GM12801 (cell line): ENCODE results near the gene SEL1L2.

Experiments used
- TF ChIP-seq, protein P1 (sequence below): IDR thresholded peaks from one replicate; pipeline ENCODE4 v1.5.1; 2011; ENCODE audit warnings: control low read depth; ENCODE audit not compliant: insufficient read length; ENCODE audit errors: extremely low read depth

Gene SEL1L2

DNA sequence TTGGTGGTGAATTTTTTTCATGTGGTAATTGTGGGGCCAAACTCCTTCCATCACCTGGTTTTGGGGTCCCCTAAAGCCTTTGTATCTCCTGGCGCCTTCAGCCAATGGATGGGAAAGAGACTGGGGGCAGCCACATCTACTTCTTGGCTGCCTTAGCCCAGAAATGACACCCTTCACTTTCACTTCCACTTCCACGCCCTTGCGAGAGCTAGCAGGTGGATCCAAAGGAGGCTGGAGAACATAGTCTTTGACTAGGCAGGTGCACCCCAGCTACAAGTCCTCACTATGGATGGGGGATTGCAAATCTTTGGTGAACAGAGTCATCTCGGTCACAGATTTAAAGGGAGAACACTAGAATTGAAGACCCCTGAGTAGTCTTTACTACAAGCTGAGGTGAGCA is 134.8 kb downstream of the SEL1L2 start:
- TF ChIP-seq, protein P1, sequence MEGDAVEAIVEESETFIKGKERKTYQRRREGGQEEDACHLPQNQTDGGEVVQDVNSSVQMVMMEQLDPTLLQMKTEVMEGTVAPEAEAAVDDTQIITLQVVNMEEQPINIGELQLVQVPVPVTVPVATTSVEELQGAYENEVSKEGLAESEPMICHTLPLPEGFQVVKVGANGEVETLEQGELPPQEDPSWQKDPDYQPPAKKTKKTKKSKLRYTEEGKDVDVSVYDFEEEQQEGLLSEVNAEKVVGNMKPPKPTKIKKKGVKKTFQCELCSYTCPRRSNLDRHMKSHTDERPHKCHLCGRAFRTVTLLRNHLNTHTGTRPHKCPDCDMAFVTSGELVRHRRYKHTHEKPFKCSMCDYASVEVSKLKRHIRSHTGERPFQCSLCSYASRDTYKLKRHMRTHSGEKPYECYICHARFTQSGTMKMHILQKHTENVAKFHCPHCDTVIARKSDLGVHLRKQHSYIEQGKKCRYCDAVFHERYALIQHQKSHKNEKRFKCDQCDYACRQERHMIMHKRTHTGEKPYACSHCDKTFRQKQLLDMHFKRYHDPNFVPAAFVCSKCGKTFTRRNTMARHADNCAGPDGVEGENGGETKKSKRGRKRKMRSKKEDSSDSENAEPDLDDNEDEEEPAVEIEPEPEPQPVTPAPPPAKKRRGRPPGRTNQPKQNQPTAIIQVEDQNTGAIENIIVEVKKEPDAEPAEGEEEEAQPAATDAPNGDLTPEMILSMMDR, result no peak

DNA sequence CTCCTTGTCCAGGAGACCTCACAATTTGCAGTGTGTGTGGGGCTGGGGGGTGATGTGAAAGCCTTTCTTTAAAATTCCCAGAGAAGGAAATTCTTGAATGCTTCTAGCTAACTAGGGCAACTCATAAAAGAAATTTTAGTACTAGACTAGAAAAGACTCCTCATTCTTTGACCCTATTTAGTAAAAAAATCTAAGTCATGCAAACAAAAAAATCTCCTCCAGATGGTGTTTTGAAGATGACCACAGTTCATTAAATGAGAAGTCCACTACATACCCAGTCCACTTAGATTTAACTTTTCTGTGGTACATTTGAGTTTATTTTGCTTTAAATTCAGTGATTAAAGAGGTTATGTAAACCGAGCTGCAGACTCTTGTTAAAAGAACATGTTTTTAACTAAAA is 138.1 kb downstream of the SEL1L2 start:
- TF ChIP-seq, protein P1, result no peak

DNA sequence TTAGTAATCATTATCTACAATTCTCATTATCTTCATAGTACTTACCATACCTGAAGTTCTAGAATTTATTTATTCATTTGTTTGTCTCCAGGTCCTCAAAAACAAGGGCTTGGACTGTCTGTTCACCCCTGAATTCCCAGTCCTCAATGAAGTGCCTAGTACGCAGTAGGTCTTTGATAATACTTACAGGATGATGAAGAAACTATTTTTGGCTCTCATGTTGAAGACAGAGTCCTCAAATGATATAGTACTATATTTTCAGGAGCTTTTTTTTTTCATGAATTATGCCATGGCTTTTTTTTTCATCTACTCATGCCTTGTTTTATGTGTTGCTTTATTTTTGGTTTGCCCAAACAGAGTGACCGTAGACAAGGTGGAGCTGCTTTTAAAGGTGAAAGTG is 139.1 kb downstream of the SEL1L2 start:
- TF ChIP-seq, protein P1, result no peak

DNA sequence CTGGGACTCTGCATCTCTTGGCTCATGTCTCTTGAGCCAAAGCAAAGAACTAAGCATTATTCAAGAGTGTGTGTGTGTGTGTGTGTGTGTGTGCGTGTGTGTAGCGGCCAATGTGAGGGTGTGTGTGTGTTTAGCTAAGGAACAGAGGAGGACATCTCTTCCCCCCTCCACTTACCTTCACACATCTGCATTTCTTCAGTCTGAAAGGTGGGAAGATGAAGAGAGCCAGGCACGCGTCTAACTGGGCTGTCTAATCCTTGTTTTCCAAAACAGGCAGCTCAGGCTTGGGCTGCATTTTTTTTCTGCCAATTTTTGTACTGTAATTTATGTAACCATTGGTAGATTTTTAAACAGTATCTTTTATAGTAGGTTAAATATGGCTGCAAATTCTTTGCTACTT is 146.1 kb downstream of the SEL1L2 start:
- TF ChIP-seq, protein P1, result no peak

DNA sequence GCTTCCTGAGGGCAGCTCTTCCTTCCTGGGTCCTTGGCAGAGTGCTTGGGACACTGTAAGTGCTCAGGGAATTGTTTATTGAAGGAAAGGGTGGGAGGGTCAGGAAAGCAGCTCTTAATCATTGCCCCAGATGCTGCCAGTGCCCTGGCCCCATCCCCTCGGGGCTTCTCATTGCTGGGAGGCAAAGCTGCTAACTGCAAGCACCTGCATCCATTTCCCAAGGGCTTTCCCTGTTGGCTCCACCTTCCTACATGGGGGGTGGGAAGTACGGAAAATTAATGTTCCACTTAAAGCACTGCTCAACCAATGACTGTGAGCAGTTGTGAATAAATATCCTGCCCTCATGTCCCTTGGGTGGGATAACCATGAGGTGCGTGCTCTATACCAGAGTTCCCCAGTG is 149.2 kb downstream of the SEL1L2 start:
- TF ChIP-seq, protein P1, result no peak

DNA sequence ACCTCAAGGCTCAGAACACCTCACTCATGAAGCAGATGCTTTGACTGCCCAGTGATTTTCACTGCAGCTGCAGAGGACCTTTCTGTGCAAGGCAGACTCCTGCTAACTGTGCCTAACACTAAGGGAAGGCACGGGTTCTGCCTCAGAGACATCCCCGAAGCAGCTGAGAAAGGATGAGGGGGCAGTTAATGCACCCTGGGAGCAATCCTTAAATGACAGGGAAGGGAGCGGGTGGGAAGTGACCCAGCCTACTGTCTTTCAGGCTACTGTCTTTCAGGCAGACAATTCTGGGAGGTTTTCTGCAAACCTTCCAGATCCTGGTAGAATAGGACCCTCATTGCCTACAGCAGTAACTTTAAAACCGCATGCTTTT is 150.3 kb downstream of the SEL1L2 start:
- TF ChIP-seq, protein P1, result no peak

DNA sequence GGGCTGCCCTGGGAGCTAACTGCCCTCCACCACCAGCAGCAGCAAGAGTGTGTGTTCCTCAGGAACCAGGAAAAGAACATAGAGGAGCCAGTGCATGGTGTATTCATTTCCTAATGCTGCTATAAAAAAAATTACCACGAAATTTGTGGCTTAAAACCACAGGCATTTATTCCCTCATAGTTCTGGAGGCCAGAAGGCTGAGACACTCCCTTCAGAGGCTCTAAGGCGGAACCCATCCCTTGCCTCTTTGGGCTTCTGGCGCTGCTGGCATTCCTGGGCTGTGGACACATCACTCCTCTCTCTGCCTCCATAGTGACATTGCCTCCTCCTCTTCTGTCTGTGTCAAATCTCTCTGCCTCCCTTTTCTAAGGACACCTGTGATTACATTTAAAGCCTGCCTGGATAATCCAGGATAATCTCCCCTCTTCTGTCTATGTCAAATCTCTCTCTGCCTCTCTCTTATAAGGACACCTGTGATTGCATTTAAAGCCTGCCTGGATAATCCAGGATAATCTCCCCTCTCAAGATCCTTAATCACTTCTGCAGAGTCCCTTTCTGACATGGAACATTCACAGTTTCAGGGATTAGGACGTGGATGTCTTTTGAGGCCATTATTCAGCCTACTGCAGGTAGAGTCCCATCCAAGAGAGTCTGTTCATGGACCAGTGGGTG is 150.9 kb downstream of the SEL1L2 start:
- TF ChIP-seq, protein P1, result no peak
